Measurements from ENCODE around the gene ST3GAL4. TPM values are rescaled to one million over a fixed set of nuclear protein-coding genes. Genes with fewer than 3 reads are reported as not detected.

ST3GAL4 gene
- total RNA-seq, 1 donor from 2014 or later: 22.4 TPM

GRCh38 chr11:126358763-126359160 lies 3.3 kb downstream of the ST3GAL4 start:
- Mint-ChIP-seq H3K4me1 (peaks cover 57% of the 10 kb centered on the region), H3K27me3 (ENCODE audit: low read depth) (no peaks in the 10 kb centered on the region), H3K36me3 (ENCODE audit: low read depth) (no peaks in the 10 kb centered on the region), H3K9me3 (no peaks in the 10 kb centered on the region), H3K4me3 (peak overlapping the region; percentile 68), H3K27ac (ENCODE audit: unreplicated experiment) (no peak overlapping the region)
- TF ChIP-seq CTCF (conservative IDR thresholded peaks at IDR 0.05): no peak
- DNase-seq (ENCODE audit: low read depth, low spot score): no peak

GRCh38 chr11:126359431-126360048 lies 4.1 kb downstream of the ST3GAL4 start:
- H3K4me3 Mint-ChIP-seq: peak overlapping the region; percentile 68
- no peak for DNase-seq (ENCODE audit: low read depth, low spot score)
- no peaks in the 10 kb centered on the region for H3K36me3 Mint-ChIP-seq (ENCODE audit: low read depth)
- H3K4me1 Mint-ChIP-seq: peaks cover 54% of the 10 kb centered on the region
- no peaks in the 10 kb centered on the region for H3K9me3 Mint-ChIP-seq
- H3K27me3 Mint-ChIP-seq (ENCODE audit: low read depth): no peaks in the 10 kb centered on the region
- no peak for TF ChIP-seq CTCF (conservative IDR thresholded peaks at IDR 0.05)
- peak overlapping the region; percentile 75 for H3K27ac Mint-ChIP-seq (ENCODE audit: unreplicated experiment)

DNA sequence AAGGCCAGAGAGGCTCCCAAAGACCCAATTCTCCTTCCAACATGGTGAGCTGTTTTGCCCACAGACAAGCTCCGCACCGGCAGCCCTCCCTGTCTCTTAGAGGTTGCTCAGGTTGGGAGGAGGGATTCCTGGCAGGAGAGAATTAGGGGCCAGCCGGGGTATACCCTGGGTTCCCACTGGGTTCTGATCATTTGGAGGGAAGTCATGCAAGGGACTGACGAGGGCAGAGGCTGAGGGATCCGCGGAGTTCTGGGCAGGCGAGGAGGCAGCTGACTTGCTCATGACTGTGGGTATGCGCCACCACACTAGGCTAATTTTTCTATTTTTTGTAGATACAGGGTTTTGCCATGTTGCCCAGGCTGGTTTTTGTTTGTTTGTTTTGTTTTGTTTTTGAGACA lies 4.6 kb downstream of the ST3GAL4 start:
- DNase-seq (ENCODE audit: low read depth, low spot score): no peak
- Mint-ChIP-seq H3K27me3 (ENCODE audit: low read depth) (no peaks in the 10 kb centered on the region), H3K4me3 (peak overlapping the region; percentile 38), H3K9me3 (no peaks in the 10 kb centered on the region), H3K27ac (ENCODE audit: unreplicated experiment) (peak overlapping the region; percentile 50), H3K36me3 (ENCODE audit: low read depth) (no peaks in the 10 kb centered on the region), H3K4me1 (peaks cover 49% of the 10 kb centered on the region)
- no peak for TF ChIP-seq CTCF (conservative IDR thresholded peaks at IDR 0.05)

GRCh38 chr11:126361400-126361799 lies 5.9 kb downstream of the ST3GAL4 start:
- Mint-ChIP-seq H3K36me3 (ENCODE audit: low read depth) (no peaks in the 10 kb centered on the region), H3K4me3 (no peak overlapping the region), H3K27ac (ENCODE audit: unreplicated experiment) (no peak overlapping the region), H3K27me3 (ENCODE audit: low read depth) (no peaks in the 10 kb centered on the region), H3K4me1 (peaks cover 49% of the 10 kb centered on the region), H3K9me3 (no peaks in the 10 kb centered on the region)
- no peak for DNase-seq (ENCODE audit: low read depth, low spot score)
- TF ChIP-seq CTCF (conservative IDR thresholded peaks at IDR 0.05): no peak

DNA sequence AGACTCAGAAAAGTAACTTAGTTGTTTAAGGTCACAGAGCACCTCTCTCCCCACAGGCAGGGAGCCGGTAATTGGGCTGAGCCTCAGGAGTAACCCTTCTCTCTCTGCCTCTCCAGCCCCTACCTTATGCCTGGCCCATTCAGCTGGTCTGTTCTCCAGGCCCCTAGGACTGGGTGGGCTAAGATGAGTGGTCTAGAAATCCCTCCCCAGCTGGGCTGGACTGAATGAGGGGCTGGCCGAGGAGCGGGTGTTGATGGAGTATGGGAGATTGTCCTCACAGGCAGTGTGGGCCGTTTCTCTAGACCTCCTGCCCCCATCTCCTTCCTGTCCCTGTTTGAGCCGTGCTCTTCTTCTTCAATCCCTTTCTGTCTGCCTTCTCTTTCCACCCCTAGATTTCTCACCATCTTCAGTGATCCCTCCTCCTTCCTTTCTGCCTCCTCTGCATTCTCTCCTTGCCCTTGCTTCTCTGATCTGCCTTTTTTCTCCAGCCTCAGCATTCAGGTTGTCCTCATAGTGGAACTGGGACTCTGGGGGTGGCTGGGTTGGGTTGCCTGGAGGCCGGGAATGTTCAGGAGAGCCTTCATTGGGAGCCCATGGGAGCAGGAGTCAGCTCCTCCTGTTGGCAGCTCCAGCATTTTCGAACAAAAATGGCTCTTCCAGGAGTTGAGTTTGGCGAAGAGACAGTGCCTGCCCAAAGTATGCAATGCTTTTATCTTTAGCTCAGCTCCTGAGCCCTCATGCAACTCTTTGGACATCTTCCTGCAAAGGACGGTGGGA lies 7.6 kb downstream of the ST3GAL4 start:
- Mint-ChIP-seq H3K4me3 (peak overlapping the region; percentile 2), H3K9me3 (no peaks in the 10 kb centered on the region), H3K36me3 (ENCODE audit: low read depth) (no peaks in the 10 kb centered on the region), H3K4me1 (peaks cover 35% of the 10 kb centered on the region), H3K27ac (ENCODE audit: unreplicated experiment) (peak overlapping the region; percentile 91), H3K27me3 (ENCODE audit: low read depth) (no peaks in the 10 kb centered on the region)
- DNase-seq (ENCODE audit: low read depth, low spot score): no peak
- TF ChIP-seq CTCF (conservative IDR thresholded peaks at IDR 0.05): no peak
